Amygdala (tissue), 56 donors: ENCODE measurements around the gene C17orf67.

Source experiments
- DNase-seq, 56 donors: peaks; one replicate each; lab custom pipeline; 2025; lab: John Stamatoyannopoulos, UW

Gene C17orf67

DNA sequence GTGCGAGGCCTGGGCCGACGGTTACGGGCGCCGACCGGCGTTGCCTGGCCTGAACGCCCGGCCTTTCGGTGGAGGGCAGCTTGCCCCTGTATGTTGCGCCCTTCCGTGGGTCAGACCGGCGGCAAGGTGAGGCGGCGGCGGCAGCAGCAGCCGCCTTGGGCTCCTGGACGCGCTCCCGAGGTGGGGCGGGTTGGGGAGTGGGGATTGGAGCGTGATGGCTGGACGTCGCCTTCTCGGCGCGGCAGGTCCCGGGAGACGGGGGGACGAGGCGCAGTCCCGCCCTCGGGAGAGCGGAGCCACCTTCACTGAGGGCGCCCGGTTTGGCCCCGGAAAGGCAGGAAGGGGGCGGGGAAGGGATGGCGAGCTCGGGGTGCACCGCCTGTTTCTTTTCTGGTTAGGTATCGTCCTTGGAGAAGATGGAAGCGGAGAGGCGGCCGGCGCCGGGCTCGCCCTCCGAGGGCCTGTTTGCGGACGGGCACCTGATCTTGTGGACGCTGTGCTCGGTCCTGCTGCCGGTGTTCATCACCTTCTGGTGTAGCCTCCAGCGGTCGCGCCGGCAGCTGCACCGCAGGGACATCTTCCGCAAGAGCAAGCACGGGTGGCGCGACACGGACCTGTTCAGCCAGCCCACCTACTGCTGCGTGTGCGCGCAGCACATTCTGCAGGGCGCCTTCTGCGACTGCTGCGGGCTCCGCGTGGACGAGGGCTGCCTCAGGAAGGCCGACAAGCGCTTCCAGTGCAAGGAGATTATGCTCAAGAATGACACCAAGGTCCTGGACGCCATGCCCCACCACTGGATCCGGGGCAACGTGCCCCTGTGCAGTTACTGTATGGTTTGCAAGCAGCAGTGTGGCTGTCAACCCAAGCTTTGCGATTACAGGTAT, 902 bp upstream of the C17orf67 start:
- DNase-seq, result peak in 30 of 56 donors; percentile 2 to 66 (median 40)

GRCh38 chr17:56833057-56833808, 487 bp downstream of the C17orf67 start:
- peak in 34 of 56 donors; percentile 10 to 54 (median 30) for DNase-seq

DNA sequence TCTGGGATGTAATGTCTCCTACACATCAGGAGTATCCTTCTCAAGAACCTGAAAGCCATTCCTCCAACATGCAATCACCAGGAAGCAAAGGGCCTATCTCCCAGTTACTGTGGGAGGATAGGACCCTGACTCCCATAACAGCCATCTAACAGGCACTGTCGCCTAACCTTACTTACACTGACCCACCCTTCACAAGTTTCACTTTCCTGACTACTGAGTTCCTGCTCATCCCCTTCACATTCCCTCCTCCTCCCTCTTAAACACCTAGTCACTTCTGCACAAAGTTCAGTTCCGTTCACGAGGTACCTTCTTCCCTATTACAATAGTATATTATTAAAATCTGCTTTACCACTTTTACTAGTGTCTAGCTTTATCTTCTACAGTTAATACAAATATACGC, 1.3 kb downstream of the C17orf67 start:
- DNase-seq, result no peak

- DNase-seq, result no peak
Observed at GRCh38 chr17:56831369-56832095, 2.2 kb downstream of the C17orf67 start.

DNA sequence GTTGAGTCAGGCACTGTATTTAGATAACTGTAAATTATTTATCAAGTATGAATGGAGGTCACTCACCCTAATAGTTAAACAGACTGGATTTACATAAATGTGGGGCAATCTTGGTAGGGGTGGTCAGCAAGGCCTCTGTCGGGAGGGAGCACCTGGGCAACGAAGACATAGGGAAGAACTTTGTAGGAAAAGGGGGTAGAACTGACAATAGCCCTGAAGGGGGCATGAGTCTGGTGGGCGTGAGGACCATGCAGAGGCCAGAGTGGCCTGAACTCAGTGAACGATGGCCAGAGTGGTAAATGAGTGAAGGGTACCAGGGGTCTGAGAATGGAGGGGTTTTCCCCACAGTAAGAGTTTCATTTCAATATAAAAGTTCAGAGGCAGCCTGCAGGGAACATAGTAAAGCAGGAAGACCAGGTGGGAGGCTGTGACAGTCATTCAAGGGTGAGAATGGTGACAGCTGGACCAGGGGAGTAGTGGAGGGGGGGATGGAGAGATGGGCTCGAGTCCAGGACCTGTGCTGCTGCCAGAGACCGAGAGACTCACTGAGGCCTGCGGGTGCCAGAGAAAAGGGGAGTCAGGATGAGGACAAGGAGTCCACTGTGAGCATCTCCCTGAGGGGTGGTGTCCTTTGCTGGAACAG, 2.9 kb downstream of the C17orf67 start:
- DNase-seq, result peak in 2 of 56 donors; percentile 7 to 30

DNA sequence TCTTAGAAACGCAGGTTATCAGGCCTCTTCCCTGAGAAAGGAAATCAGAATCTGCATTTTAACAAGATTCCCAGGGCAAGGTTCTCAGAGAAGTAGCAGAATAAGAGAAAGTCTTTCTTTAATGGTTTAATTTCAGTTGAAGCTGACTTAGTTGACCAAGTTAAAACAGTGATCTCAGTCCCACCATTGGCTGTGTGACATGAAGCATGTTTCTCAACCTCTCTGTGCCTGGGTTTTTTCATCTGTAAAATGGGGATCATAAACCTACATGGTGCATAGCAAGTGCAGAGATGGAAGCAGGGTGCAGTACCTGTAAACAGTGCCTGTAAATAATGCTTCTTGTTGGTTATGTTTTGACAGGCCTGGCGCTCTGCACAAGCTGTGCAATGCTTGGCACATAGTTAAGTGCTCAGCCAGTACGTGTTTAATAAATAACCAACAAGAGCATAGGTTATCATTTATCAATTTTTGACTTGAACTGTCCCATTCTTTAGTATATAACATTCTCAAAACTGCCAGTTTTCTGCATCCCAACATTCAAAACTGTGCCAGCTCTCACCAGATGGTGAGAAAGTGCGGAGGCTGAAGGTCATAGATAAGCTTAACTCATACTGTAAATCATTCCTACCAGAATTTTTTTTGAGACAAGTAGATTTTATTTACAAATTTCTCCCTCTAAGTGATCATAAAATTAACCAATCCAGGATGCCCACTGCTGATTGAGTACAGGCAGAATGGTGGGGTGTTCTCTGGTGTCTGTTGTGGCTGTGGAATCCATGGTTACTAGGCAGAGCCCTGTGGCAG, 6.9 kb downstream of the C17orf67 start:
- DNase-seq, result peak in 4 of 56 donors; percentile 6 to 33 (median 14)

DNA sequence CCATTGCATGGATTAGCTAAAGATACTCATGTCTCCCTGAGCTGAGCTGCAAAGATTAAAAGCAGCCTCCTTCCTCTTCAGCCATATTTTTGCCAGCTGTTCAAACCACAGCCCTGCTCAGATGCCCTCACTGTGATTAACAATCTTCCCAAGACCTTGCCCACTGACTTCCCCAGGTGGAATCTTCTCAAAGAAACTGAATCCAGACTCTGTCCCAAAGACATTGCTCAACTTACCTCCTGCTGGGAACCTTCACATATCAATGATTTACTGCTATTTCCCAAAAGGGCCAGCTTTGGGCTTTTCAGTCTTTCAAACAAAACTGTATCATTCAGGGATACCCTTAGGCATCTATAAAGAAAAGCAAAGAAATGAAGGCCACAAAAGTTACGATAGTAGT, 9.2 kb downstream of the C17orf67 start:
- no peak for DNase-seq

DNA sequence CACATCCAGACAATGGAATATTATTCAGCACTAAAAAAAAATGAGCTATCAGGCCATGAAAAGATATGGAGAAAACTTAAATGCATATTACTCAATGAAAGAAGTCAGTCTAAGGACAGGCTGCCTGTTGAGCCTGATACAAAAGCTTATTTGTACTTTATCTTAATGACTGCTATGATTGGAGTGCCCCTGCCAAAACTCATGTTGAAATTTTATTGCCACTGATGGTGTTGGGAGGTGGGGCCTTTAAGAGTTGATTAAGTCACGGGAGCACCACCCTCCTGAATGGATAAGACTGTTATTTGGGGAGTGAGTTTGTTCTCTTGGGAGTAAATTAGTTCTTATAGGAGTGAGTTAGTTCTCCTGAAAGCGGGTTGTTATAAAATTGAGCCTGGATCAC, 9.9 kb downstream of the C17orf67 start:
- DNase-seq, result no peak

- DNase-seq, result no peak
Observed at GRCh38 chr17:56822725-56823124, 11.0 kb downstream of the C17orf67 start.

DNA sequence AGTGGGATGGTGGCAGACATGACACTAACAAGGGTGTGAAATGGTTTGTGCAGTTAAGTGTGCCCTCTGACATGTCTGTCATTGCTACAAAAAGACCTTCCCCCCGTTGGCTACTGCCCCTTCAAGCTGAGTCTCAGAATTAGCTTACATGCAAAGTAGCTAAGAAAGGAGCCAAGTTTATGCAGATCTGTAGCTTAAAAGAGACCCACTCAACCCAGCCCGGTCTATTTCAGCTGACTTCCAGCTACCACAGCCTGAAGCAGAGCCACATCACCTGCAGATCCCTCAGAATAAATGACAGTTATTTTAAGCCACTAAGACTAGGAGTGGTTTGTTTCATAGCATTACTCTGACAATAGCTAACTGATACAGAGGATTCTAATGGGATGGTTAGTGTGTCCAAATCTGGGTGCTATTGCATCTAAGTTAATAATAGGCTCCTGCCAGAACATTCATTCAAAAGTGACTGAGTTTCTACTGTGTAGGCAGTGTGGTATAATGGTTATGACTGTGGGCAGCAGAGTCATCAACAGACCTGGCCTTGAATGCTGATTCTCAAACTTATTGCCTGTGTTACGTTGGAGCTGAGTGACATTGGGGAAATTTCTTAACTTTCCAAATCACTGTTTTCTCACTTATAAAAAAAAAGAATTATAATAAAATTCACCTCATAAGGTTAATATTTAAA, 11.7 kb downstream of the C17orf67 start:
- no peak for DNase-seq

DNA sequence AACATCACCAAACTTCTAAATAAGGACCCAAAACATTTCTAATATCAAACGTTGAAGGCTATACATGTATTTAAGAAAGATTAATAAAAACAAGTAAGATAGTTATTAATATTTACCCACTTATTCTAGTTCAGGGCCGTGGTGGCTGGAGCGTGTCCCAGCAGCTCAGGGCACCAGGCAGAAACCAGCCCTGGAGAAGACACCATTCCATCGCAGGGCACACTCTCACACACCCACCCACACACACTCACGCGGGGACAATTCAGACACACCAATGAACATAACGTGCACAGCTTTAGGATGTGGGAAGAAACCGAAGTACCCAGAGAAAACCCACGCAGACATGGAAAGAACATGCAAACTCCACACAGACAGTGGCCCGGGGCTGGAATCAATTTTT, 13.5 kb downstream of the C17orf67 start:
- DNase-seq, result no peak

GRCh38 chr17:56819431-56820145, 14.1 kb downstream of the C17orf67 start:
- peak in 25 of 56 donors; percentile 1 to 62 (median 11) for DNase-seq

GRCh38 chr17:56819030-56819429, 14.7 kb downstream of the C17orf67 start:
- no peak for DNase-seq

DNA sequence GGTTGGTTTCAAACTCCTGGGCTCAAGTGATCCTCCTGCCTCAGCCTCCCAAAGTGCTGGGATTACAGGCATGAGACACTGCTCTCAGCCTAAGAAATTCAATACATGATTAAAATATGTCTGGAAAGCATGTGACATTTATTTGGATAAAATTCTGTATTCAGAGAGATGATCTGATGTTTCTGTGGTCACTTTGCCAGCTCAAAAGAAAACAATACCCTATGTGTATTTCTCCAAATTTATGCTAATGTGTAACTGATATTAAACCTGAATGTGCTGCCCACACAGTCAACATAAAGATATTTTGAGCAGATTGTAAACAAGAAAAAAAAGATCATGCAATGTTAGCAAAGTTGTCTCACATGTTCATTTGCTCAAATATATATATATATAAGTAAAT, 16.7 kb downstream of the C17orf67 start:
- DNase-seq, result no peak

DNA sequence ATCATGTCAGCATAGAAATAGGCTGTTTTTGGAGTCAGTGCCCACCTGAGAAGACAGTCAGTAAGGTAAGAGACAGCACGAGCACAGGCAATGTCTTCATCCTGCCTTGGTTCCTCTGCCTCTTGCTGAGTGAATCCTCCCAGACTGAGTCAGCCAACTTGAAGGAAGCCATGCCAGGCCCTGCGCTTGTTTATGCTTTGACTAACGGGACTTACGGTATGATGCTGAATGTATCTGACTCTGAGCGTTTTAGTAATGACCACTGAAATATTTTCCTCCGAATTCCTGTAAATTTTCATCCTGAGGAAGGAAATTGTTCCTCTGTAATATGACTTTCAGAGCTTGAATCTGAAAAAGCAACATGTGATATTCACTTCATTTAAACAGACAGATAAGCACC, 18.0 kb downstream of the C17orf67 start:
- no peak for DNase-seq

DNA sequence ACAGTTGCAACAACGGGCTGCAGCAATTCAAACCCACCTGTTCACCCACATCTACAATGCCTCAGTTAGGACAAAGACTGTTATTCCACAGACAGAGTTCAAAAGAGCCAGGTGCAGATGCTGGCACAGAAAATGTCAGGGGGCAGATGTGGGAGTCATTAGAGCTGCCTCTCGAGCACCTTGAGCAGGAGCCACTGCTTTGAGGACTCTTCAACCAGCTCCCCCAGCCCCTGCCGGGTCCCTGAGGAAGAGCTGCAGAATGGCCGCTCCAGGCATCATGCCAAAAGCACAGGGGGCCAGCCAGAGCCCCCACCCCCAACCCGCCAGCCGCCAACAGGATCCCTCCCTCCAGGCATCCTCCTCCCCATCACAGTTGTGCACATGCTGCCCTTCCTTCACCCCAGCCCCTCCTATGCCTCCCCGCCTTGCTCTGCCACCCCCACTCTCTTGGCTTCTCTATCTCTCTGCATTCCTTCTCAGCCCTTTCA, 20.8 kb downstream of the C17orf67 start:
- no peak for DNase-seq

- no peak for DNase-seq
Observed at GRCh38 chr17:56810891-56811775, 22.6 kb downstream of the C17orf67 start.
